H1 (cell line): ENCODE data around the gene DGKD. TPM values are rescaled to one million over a fixed set of nuclear protein-coding genes. Genes with fewer than 3 reads are reported as not detected.
A peak's percentile ranks its signal among the peaks of the same experiment; 100 is the strongest.

Source experiments
- ASH2L ChIP-seq: fragments of 200-600, 300-600 bp; sonication (generic); IDR thresholded peaks from one replicate; pipeline ENCODE4 v1.7.1; 2017; ENCODE audit warnings: low read length
- CHD1 ChIP-seq: IDR thresholded peaks from 2 replicates; pipeline ENCODE4 v1.6.1; 2012; ENCODE audit warnings: low read depth, low read length, improper control_type of control experiment
- RFX5 ChIP-seq: IDR thresholded peaks from 2 replicates; pipeline ENCODE4 v1.6.1; 2011; ENCODE audit warnings: low read depth, low read length, improper control_type of control experiment, borderline replicate concordance
- SIN3A ChIP-seq, 2 experiments: IDR thresholded peaks in 1 of 2; conservative IDR thresholded peaks in 1 of 2; 2 replicates each; pipeline ENCODE4 v1.6.1; 2011 to 2012; ENCODE audit warnings: low read length in 2 of 2, improper control_type of control experiment in 1 of 2, low read depth in 1 of 2, mild to moderate bottlenecking in 1 of 2
- SIX5 ChIP-seq: IDR thresholded peaks from 2 replicates; pipeline ENCODE4 v1.6.1; 2011; ENCODE audit warnings: mild to moderate bottlenecking, low read depth, low read length
- SP1 ChIP-seq: IDR thresholded peaks from 2 replicates; pipeline ENCODE4 v1.6.1; 2011; ENCODE audit warnings: low read depth, low read length
- SP4 ChIP-seq: IDR thresholded peaks from 2 replicates; pipeline ENCODE4 v1.6.1; 2012; ENCODE audit warnings: low read length, inconsistent platforms
- TEAD4 ChIP-seq: IDR thresholded peaks from 2 replicates; pipeline ENCODE4 v1.6.1; 2012; ENCODE audit warnings: low read depth, low read length, inconsistent platforms, mixed read lengths
- YY1 ChIP-seq: IDR thresholded peaks from 2 replicates; pipeline ENCODE4 v1.6.1; 2011; ENCODE audit warnings: low read depth, mild to moderate bottlenecking, low read length
- polyA plus RNA-seq, 7 experiments: library from polyadenylated mRNA; depleted of rRNA in 3 of 7; stranded (reverse) in 5 of 7; unstranded in 2 of 7; fragments of >200 nt in 5 of 7; fragments of 200-250 nt in 2 of 7; gene quantifications; 1 replicate in 5 of 7; 2 replicates in 1 of 7; 4 replicates in 1 of 7; pipeline versions ENCODE4 v1.2.1 to v1.2.3, GENCODE V29; 2011 to 2013; ENCODE audit warnings: missing spikeins in 2 of 7, mixed read lengths in 2 of 7
- total RNA-seq: library from RNA; stranded (reverse); fragmentation: NEBNext Ultra II Directional; extraction: Animal tissue kit (Norgen Biotek cat#: 25700); gene quantifications from 2 replicates; pipeline ENCODE4 v1.2.1, GENCODE V29; 2021
- TF ChIP-seq, protein P1 (sequence below): fragments of 300-600 bp; sonication (generic); IDR thresholded peaks from 2 replicates; pipeline ENCODE4 v1.7.1; 2012; ENCODE audit warnings: low read length, moderate library complexity, mild to moderate bottlenecking, inconsistent platforms; ENCODE audit not compliant: insufficient replicate concordance
- TF ChIP-seq, protein P2 (sequence below): IDR thresholded peaks from 2 replicates; pipeline ENCODE4 v1.6.1; 2012; ENCODE audit warnings: inconsistent platforms

The DGKD gene
- total and polyA plus RNA-seq, 2 of the 8 experiments (the other 6 are each of a cell fraction or from before 2014, with no cell fraction given): 7.7 to 30.9 TPM

DNA sequence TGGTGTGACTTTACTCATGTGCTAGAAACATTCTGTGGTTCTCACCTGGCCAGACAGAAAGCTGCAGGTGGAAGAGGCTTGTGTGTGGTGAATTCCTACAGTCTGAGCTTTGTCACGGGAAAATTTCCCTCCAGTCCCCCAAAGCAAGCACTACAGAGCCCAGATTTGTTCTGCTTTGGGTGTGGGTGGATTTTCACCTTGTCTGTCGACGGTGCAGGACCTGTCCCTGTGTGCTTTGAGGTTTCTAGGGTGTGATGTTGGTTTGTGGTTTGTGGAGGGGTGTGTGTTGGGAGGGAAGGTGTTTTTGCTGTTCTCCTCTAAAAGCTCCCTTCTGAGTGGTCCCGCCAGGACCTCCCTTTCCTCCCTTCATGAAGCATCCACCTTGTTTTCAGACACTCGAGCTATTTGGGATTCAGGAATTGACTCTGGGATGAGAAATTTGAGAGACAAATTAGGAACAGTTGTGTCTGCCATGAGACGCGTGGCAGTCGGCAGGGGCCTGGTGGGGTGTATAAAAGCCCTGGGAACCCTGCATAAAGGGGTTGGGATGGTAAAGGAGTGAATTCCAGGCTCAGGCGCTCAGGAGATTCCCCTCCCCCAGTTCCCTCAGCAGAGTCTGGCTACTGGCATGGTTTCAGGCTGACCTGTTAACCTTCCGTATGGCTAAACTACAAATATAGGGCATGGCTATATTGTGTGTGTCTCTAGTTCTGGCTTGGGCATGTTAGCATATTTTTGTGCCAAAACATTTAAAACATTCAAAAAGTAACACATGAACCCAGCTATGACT lies 65.5 kb downstream of the DGKD start (continued):
- TF ChIP-seq, protein P1, sequence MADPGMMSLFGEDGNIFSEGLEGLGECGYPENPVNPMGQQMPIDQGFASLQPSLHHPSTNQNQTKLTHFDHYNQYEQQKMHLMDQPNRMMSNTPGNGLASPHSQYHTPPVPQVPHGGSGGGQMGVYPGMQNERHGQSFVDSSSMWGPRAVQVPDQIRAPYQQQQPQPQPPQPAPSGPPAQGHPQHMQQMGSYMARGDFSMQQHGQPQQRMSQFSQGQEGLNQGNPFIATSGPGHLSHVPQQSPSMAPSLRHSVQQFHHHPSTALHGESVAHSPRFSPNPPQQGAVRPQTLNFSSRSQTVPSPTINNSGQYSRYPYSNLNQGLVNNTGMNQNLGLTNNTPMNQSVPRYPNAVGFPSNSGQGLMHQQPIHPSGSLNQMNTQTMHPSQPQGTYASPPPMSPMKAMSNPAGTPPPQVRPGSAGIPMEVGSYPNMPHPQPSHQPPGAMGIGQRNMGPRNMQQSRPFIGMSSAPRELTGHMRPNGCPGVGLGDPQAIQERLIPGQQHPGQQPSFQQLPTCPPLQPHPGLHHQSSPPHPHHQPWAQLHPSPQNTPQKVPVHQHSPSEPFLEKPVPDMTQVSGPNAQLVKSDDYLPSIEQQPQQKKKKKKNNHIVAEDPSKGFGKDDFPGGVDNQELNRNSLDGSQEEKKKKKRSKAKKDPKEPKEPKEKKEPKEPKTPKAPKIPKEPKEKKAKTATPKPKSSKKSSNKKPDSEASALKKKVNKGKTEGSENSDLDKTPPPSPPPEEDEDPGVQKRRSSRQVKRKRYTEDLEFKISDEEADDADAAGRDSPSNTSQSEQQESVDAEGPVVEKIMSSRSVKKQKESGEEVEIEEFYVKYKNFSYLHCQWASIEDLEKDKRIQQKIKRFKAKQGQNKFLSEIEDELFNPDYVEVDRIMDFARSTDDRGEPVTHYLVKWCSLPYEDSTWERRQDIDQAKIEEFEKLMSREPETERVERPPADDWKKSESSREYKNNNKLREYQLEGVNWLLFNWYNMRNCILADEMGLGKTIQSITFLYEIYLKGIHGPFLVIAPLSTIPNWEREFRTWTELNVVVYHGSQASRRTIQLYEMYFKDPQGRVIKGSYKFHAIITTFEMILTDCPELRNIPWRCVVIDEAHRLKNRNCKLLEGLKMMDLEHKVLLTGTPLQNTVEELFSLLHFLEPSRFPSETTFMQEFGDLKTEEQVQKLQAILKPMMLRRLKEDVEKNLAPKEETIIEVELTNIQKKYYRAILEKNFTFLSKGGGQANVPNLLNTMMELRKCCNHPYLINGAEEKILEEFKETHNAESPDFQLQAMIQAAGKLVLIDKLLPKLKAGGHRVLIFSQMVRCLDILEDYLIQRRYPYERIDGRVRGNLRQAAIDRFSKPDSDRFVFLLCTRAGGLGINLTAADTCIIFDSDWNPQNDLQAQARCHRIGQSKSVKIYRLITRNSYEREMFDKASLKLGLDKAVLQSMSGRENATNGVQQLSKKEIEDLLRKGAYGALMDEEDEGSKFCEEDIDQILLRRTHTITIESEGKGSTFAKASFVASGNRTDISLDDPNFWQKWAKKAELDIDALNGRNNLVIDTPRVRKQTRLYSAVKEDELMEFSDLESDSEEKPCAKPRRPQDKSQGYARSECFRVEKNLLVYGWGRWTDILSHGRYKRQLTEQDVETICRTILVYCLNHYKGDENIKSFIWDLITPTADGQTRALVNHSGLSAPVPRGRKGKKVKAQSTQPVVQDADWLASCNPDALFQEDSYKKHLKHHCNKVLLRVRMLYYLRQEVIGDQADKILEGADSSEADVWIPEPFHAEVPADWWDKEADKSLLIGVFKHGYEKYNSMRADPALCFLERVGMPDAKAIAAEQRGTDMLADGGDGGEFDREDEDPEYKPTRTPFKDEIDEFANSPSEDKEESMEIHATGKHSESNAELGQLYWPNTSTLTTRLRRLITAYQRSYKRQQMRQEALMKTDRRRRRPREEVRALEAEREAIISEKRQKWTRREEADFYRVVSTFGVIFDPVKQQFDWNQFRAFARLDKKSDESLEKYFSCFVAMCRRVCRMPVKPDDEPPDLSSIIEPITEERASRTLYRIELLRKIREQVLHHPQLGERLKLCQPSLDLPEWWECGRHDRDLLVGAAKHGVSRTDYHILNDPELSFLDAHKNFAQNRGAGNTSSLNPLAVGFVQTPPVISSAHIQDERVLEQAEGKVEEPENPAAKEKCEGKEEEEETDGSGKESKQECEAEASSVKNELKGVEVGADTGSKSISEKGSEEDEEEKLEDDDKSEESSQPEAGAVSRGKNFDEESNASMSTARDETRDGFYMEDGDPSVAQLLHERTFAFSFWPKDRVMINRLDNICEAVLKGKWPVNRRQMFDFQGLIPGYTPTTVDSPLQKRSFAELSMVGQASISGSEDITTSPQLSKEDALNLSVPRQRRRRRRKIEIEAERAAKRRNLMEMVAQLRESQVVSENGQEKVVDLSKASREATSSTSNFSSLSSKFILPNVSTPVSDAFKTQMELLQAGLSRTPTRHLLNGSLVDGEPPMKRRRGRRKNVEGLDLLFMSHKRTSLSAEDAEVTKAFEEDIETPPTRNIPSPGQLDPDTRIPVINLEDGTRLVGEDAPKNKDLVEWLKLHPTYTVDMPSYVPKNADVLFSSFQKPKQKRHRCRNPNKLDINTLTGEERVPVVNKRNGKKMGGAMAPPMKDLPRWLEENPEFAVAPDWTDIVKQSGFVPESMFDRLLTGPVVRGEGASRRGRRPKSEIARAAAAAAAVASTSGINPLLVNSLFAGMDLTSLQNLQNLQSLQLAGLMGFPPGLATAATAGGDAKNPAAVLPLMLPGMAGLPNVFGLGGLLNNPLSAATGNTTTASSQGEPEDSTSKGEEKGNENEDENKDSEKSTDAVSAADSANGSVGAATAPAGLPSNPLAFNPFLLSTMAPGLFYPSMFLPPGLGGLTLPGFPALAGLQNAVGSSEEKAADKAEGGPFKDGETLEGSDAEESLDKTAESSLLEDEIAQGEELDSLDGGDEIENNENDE: no peak
- no peak for TF ChIP-seq RFX5
- no peak for TF ChIP-seq SP4
- no peak for TF ChIP-seq SIX5
- TF ChIP-seq, protein P2, sequence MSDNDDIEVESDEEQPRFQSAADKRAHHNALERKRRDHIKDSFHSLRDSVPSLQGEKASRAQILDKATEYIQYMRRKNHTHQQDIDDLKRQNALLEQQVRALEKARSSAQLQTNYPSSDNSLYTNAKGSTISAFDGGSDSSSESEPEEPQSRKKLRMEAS: no peak
- no peak for TF ChIP-seq CHD1
- no peak for TF ChIP-seq YY1
- peak; percentile 21 for TF ChIP-seq ASH2L
- TF ChIP-seq TEAD4: 0 out of 2 replicates have a peak, but pooled peaks have one; percentile 29
- TF ChIP-seq SIN3A (conservative IDR thresholded peaks at IDR 0.05 in 1 of 2, IDR thresholded peaks at IDR 0.05 in 1 of 2; ENCODE audit: low read depth in 1 of 2, low read length in 2 of 2): no peak
- TF ChIP-seq SP1: no peak
